WTC11 (cell line): ENCODE measurements around the gene RPL41. TPM values are rescaled to one million over a fixed set of nuclear protein-coding genes. Genes with fewer than 3 reads are reported as not detected.

ENCODE experiments used
- AR ChIP-seq: fragments of 250-450 bp; sonication (Bioruptor Pico); IDR thresholded peaks from 2 replicates; pipeline ENCODE4 v1.9.0; 2021; ENCODE audit warnings: mild to moderate bottlenecking
- ATF2 ChIP-seq: sonication (generic); formaldehyde crosslinking; IDR thresholded peaks from 2 replicates; pipeline ENCODE4 v1.8.1; 2022; ENCODE audit warnings: low read depth, missing genetic modification reagents, borderline replicate concordance
- ATF3 ChIP-seq: sonication (generic); formaldehyde crosslinking; conservative IDR thresholded peaks from 2 replicates; pipeline ENCODE4 v1.8.1; 2022; ENCODE audit warnings: mild to moderate bottlenecking, missing genetic modification reagents
- CBFB ChIP-seq: sonication (generic); formaldehyde crosslinking; IDR thresholded peaks from 2 replicates; pipeline ENCODE4 v1.8.1; 2022; ENCODE audit warnings: mild to moderate bottlenecking, low read depth, missing genetic modification reagents
- CREB1 ChIP-seq: sonication (generic); formaldehyde crosslinking; IDR thresholded peaks from 2 replicates; pipeline ENCODE4 v1.8.0; 2023; ENCODE audit warnings: mild to moderate bottlenecking, missing genetic modification reagents
- E2F5 ChIP-seq: sonication (generic); formaldehyde crosslinking; IDR thresholded peaks from 2 replicates; pipeline ENCODE4 v1.8.1; 2022; ENCODE audit warnings: mild to moderate bottlenecking, moderate library complexity, missing genetic modification reagents
- ERG ChIP-seq: fragments of 250-450 bp; sonication (Bioruptor Pico); IDR thresholded peaks from 2 replicates; pipeline ENCODE4 v1.8.0; 2021; ENCODE audit warnings: mild to moderate bottlenecking
- FOXK1 ChIP-seq: sonication (generic); formaldehyde crosslinking; IDR thresholded peaks from 2 replicates; pipeline ENCODE4 v1.8.0; 2022; ENCODE audit warnings: mild to moderate bottlenecking, moderate library complexity, missing genetic modification reagents
- FOXP4 ChIP-seq: sonication (generic); formaldehyde crosslinking; IDR thresholded peaks from 2 replicates; pipeline ENCODE4 v1.8.0; 2022; ENCODE audit warnings: mild to moderate bottlenecking, missing genetic modification reagents
- GTF2I ChIP-seq: fragments of 250-450 bp; sonication (Bioruptor Pico); conservative IDR thresholded peaks from 2 replicates; pipeline ENCODE4 v1.4.0; 2021; ENCODE audit warnings: mild to moderate bottlenecking
- IRF1 ChIP-seq: sonication (generic); formaldehyde crosslinking; IDR thresholded peaks from 2 replicates; pipeline ENCODE4 v1.8.0; 2023; ENCODE audit warnings: missing genetic modification reagents
- NFE2L1 ChIP-seq: sonication (generic); formaldehyde crosslinking; IDR thresholded peaks from 2 replicates; pipeline ENCODE4 v1.8.1; 2023; ENCODE audit warnings: missing genetic modification reagents
- NR1H2 ChIP-seq: sonication (generic); formaldehyde crosslinking; IDR thresholded peaks from 2 replicates; pipeline ENCODE4 v1.9.0; 2021; ENCODE audit warnings: mild to moderate bottlenecking, moderate library complexity, missing genetic modification reagents
- OVOL2 ChIP-seq: fragments of 250-450 bp; sonication (Bioruptor Pico); IDR thresholded peaks from 2 replicates; pipeline ENCODE4 v1.9.0; 2021; ENCODE audit warnings: mild to moderate bottlenecking, borderline replicate concordance
- SP1 ChIP-seq: sonication (generic); formaldehyde crosslinking; conservative IDR thresholded peaks from 2 replicates; pipeline ENCODE4 v1.8.1; 2022; ENCODE audit warnings: missing genetic modification reagents
- TEAD1 ChIP-seq: sonication (generic); formaldehyde crosslinking; IDR thresholded peaks from 2 replicates; pipeline ENCODE4 v1.8.0; 2022; ENCODE audit warnings: mild to moderate bottlenecking, missing genetic modification reagents
- TEAD4 ChIP-seq: sonication (generic); formaldehyde crosslinking; IDR thresholded peaks from 2 replicates; pipeline ENCODE4 v1.8.0; 2022; ENCODE audit warnings: mild to moderate bottlenecking, missing genetic modification reagents
- ZMAT4 ChIP-seq: fragments of 250-450 bp; sonication (Bioruptor Pico); IDR thresholded peaks from 2 replicates; pipeline ENCODE4 v1.9.0; 2021; ENCODE audit warnings: mild to moderate bottlenecking
- ZNF121 ChIP-seq: sonication (generic); formaldehyde crosslinking; IDR thresholded peaks from 2 replicates; pipeline ENCODE4 v1.8.0; 2023; ENCODE audit warnings: missing genetic modification reagents
- ZNF317 ChIP-seq: sonication (generic); formaldehyde crosslinking; IDR thresholded peaks from 2 replicates; pipeline ENCODE4 v1.8.1; 2023; ENCODE audit warnings: low read depth, mild to moderate bottlenecking, moderate library complexity, missing genetic modification reagents, borderline replicate concordance
- ZNF532 ChIP-seq: fragments of 250-450 bp; sonication (Bioruptor Pico); IDR thresholded peaks from 2 replicates; pipeline ENCODE4 v1.9.0; 2021; ENCODE audit warnings: mild to moderate bottlenecking, borderline replicate concordance
- ZNF671 ChIP-seq: fragments of 250-450 bp; sonication (Bioruptor Pico); IDR thresholded peaks from 2 replicates; pipeline ENCODE4 v1.8.0; 2021; ENCODE audit warnings: mild to moderate bottlenecking
- total RNA-seq: library from RNA; stranded (reverse); gene quantifications from 3 replicates; pipeline ENCODE4 v1.2.3, GENCODE V29; 2021

Gene RPL41
- total RNA-seq, 1 experiment from 2014 or later, result 4,004 TPM

GRCh38 chr12:56116267-56117081, at the start of gene RPL41 (continued):
- TF ChIP-seq ATF3 (CRISPR knock-in tag) (no peak), ATF2 (CRISPR knock-in tag) (no peak), GTF2I (CRISPR knock-in tag) (no peak), E2F5 (CRISPR knock-in tag) (0 out of 2 replicates have a peak, but pooled peaks have one; percentile 10), ERG (CRISPR knock-in tag) (peak; percentile 89; the same call in 1 of the 2 replicates), ZMAT4 (peak; percentile 58; the same call in 1 of the 2 replicates), ZNF671 (peak; percentile 88; the same call in 1 of the 2 replicates), NR1H2 (CRISPR knock-in tag) (no peak), NFE2L1 (no peak), TEAD4 (CRISPR knock-in tag) (no peak), CREB1 (peak; percentile 25; the same call in 1 of the 2 replicates), AR (CRISPR knock-in tag) (peak; percentile 81), TEAD1 (CRISPR knock-in tag) (peak; percentile 88), SP1 (CRISPR knock-in tag) (peak; percentile 89), OVOL2 (CRISPR knock-in tag) (no peak), ZNF532 (CRISPR knock-in tag) (no peak; the same call in 1 of the 2 replicates), ZNF121 (no peak), FOXP4 (CRISPR knock-in tag) (no peak), ZNF317 (CRISPR knock-in tag) (no peak), IRF1 (no peak), CBFB (no peak), FOXK1 (CRISPR knock-in tag) (no peak; the same call in 1 of the 2 replicates)
